ENCODE data around the gene GPC5.

DNA sequence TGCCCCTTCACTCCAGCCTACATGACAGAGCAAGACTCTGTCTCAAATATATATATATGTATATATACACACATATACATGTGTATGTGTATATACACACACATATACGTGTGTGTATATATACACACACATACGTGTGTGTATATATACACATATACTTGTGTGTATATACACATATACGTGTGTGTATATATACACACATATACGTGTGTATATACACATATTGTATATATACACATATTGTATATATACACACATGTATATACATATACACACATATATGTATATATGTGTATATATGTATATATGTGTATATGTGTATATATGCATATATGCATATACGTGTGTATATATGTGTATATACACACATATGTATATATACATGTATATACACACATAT lies 173.3 kb downstream of the GPC5 start:
- TF ChIP-seq TRIM28 (IDR thresholded peaks at IDR 0.05; ENCODE audit: borderline replicate concordance, low read length) (no peak), ZNF239 (tag by site-specific recombination; IDR thresholded peaks at IDR 0.05) (no peak), RBAK (tag by site-specific recombination; IDR thresholded peaks at IDR 0.05) (no peak), ZNF830 (tag by site-specific recombination; IDR thresholded peaks at IDR 0.05; ENCODE audit: low read depth) (no peak), YY1 (tag by site-specific recombination; IDR thresholded peaks at IDR 0.05) (no peak), ZNF140 (tag by site-specific recombination; IDR thresholded peaks at IDR 0.05) (no peak), ZBTB48 (tag by site-specific recombination; IDR thresholded peaks at IDR 0.05) (no peak), SP3 (tag by site-specific recombination; IDR thresholded peaks at IDR 0.05) (no peak), ZNF555 (tag by site-specific recombination; conservative IDR thresholded peaks at IDR 0.05) (no peak), ZNF626 (tag by site-specific recombination; IDR thresholded peaks at IDR 0.05) (no peak)
- TF ChIP-seq, protein P1, sequence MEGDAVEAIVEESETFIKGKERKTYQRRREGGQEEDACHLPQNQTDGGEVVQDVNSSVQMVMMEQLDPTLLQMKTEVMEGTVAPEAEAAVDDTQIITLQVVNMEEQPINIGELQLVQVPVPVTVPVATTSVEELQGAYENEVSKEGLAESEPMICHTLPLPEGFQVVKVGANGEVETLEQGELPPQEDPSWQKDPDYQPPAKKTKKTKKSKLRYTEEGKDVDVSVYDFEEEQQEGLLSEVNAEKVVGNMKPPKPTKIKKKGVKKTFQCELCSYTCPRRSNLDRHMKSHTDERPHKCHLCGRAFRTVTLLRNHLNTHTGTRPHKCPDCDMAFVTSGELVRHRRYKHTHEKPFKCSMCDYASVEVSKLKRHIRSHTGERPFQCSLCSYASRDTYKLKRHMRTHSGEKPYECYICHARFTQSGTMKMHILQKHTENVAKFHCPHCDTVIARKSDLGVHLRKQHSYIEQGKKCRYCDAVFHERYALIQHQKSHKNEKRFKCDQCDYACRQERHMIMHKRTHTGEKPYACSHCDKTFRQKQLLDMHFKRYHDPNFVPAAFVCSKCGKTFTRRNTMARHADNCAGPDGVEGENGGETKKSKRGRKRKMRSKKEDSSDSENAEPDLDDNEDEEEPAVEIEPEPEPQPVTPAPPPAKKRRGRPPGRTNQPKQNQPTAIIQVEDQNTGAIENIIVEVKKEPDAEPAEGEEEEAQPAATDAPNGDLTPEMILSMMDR (tag by site-specific recombination; IDR thresholded peaks at IDR 0.05), result no peak
- TF ChIP-seq, protein P2, sequence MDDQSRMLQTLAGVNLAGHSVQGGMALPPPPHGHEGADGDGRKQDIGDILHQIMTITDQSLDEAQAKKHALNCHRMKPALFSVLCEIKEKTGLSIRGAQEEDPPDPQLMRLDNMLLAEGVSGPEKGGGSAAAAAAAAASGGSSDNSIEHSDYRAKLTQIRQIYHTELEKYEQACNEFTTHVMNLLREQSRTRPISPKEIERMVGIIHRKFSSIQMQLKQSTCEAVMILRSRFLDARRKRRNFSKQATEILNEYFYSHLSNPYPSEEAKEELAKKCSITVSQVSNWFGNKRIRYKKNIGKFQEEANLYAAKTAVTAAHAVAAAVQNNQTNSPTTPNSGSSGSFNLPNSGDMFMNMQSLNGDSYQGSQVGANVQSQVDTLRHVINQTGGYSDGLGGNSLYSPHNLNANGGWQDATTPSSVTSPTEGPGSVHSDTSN (CRISPR knock-in tag; IDR thresholded peaks at IDR 0.05), result no peak
- TF ChIP-seq, protein P3, sequence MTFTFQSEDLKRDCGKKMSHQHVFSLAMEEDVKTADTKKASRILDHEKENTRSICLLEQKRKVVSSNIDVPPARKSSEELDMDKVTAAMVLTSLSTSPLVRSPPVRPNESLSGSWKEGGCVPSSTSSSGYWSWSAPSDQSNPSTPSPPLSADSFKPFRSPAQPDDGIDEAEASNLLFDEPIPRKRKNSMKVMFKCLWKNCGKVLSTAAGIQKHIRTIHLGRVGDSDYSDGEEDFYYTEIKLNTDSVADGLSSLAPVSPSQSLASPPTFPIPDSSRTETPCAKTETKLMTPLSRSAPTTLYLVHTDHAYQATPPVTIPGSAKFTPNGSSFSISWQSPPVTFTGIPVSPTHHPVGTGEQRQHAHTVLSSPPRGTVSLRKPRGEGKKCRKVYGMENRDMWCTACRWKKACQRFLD (tag by site-specific recombination; IDR thresholded peaks at IDR 0.05), result no peak
- TF ChIP-seq, protein P4, sequence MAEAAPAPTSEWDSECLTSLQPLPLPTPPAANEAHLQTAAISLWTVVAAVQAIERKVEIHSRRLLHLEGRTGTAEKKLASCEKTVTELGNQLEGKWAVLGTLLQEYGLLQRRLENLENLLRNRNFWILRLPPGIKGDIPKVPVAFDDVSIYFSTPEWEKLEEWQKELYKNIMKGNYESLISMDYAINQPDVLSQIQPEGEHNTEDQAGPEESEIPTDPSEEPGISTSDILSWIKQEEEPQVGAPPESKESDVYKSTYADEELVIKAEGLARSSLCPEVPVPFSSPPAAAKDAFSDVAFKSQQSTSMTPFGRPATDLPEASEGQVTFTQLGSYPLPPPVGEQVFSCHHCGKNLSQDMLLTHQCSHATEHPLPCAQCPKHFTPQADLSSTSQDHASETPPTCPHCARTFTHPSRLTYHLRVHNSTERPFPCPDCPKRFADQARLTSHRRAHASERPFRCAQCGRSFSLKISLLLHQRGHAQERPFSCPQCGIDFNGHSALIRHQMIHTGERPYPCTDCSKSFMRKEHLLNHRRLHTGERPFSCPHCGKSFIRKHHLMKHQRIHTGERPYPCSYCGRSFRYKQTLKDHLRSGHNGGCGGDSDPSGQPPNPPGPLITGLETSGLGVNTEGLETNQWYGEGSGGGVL (tag by site-specific recombination; IDR thresholded peaks at IDR 0.05), result no peak

Data from HEK293 (cell line).